Measurements from ENCODE around the gene SH2D4B. TPM values are rescaled to one million over a fixed set of nuclear protein-coding genes. Genes with fewer than 3 reads are reported as not detected.

SH2D4B gene
- total and polyA plus RNA-seq, 8 donors, result 0.03 to 0.18 TPM; not detected in 6

DNA sequence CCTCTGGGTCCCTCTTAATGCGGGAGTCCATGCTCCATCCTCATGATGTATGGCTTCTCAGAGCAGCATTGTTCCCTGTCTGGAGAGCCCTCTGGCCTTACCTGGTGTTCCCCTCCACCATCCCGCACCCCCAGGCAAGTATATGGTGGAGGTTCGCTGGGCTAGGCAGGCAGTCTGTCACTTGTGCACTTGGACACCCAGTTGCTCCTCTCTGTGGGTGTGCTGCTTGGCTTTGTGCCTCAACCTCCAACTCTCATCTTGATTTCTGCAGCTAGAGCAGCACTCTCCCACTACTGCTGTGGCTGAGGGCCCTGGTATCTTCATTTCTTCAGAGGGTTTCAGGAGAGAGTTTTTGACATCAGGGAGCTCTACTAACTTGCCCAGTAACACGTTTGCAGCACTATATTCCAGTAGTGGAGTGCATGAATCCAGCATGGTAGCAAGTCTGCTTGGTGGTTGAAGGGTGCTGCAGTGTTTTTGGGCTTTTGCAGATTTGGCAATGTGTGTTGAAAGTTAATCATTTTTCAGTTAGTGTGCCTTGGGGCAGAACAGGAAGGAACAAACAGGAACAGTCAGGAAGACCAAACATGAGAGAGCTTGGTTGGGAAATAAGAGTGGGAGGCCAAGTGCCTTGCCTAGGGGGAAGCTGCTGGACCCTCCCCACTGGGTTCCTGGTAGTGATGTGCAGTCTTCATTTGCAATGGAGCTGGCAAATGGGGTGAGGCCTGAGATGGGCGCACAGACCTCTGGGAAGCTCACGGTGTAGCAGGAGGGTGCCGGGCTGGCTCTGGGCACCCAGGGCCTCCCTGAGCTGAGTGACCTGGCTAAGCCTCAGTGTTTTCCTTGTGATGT lies 46.2 kb upstream of the SH2D4B start:
- intact Hi-C loops (cut with DNase I; ENCODE audit: low total_unique reads), result no loop called here
- Histone ChIP-seq H3K36me3 (peaks cover 14 to 42% (median 34%) of the 10 kb centered on the region in 4 donors), H3K9me3 (no peaks in the 10 kb centered on the region), H3K27ac (peak overlapping the region in 4 of 5 donors; percentile 21 to 77 (median 44)), H3K4me1 (peaks cover 60 to 99% (median 71%) of the 10 kb centered on the region in 4 donors), H3K4me3 (no peak overlapping the region), H3K27me3 (no peaks in the 10 kb centered on the region)
- 79 to 83% (median 81%) methylated on average over 7 of the region's 7 CpGs for WGBS, 5 donors
- peak in 1 of 2 donors; percentile 24 for DNase-seq
- TF ChIP-seq, protein P1, sequence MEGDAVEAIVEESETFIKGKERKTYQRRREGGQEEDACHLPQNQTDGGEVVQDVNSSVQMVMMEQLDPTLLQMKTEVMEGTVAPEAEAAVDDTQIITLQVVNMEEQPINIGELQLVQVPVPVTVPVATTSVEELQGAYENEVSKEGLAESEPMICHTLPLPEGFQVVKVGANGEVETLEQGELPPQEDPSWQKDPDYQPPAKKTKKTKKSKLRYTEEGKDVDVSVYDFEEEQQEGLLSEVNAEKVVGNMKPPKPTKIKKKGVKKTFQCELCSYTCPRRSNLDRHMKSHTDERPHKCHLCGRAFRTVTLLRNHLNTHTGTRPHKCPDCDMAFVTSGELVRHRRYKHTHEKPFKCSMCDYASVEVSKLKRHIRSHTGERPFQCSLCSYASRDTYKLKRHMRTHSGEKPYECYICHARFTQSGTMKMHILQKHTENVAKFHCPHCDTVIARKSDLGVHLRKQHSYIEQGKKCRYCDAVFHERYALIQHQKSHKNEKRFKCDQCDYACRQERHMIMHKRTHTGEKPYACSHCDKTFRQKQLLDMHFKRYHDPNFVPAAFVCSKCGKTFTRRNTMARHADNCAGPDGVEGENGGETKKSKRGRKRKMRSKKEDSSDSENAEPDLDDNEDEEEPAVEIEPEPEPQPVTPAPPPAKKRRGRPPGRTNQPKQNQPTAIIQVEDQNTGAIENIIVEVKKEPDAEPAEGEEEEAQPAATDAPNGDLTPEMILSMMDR (IDR thresholded peaks at IDR 0.05), result no peak
- TF ChIP-seq EP300 (IDR thresholded peaks at IDR 0.05) (no peak), POLR2A (IDR thresholded peaks at IDR 0.05) (no peak), POLR2AphosphoS5 (IDR thresholded peaks at IDR 0.05) (peak in 1 of 3 donors; percentile 6)

DNA sequence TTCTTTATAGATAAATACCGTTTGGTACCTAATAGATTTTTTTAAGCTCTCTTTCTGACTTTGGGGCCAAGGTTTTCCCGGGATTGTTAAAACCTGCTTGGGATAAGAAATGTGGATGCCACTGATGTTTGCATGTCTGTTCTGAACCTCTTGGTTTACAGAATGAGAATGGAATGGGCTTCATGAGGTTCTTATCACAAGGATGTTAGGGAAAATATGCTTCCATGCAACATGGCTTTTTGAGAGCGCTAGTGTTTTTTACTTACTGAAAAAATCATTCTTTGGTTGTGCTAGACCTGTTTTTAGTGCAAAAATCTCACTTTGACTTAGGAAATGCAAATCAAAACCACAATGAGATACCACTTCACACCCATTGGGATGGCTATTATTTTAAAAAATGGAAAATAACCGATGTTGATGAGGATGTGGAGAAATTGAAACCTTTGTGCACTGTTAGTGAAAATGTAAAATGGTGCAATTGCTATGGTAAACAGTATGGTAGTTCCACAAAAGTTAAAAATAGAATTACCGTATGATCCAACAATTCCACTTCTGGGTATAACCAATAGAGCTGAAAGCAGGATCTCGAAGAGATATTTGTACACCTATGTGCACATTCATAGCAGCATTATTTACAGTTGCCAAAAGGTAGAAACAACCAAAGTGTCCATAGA lies 44.7 kb upstream of the SH2D4B start:
- H3K27ac ChIP-seq, result peak overlapping the region in 4 of 5 donors; percentile 30 to 77 (median 50)
- H3K9me3 ChIP-seq, result no peaks in the 10 kb centered on the region
- intact Hi-C loops (cut with DNase I; ENCODE audit: low total_unique reads), result no loop called here

DNA sequence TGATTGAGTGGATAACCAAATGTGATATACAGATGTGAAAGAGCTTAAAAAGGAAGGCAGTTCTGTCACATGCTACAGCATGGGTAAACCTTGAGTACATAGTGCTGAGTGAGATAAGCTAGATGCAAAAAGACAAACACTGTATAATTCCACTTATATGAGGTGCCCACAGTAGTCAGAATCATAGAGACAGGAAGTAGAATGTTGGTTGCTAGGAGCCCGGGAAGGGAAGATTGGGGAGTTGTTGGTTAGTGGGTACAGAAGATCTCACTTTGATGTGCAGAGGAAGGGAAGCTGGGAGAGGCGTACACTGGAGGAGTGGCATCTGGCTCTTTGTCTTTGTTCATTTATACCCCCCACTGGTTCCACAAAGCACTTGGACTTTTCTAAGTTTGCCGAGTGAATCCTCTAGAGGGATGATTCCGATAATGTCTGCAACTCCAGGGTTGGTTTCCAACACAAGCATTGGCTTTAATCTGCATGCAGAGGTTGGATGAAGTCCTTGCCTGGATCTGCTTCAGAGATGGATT lies 44.1 kb upstream of the SH2D4B start:
- peak; percentile 20 to 53 for DNase-seq
- H3K27me3 ChIP-seq, result no peaks in the 10 kb centered on the region
- H3K36me3 ChIP-seq, result peaks cover 14 to 42% (median 34%) of the 10 kb centered on the region in 4 donors
- WGBS, 5 donors, result 28 to 31% (median 30%) methylated on average over 4 of the region's 4 CpGs
- no peaks in the 10 kb centered on the region for H3K9me3 ChIP-seq
- TF ChIP-seq POLR2A (IDR thresholded peaks at IDR 0.05), result no peak
- TF ChIP-seq, protein P1 (IDR thresholded peaks at IDR 0.05), result no peak
- no peak for TF ChIP-seq POLR2AphosphoS5 (IDR thresholded peaks at IDR 0.05)
- no peak for TF ChIP-seq EP300 (IDR thresholded peaks at IDR 0.05)
- no peak overlapping the region for H3K4me3 ChIP-seq
- peak overlapping the region in 4 of 5 donors; percentile 30 to 77 (median 50) for H3K27ac ChIP-seq
- peaks cover 67 to 99% (median 71%) of the 10 kb centered on the region in 4 donors for H3K4me1 ChIP-seq
- intact Hi-C loops (cut with DNase I; ENCODE audit: low total_unique reads), result no loop called here

More for the DNA sequence above, 44.7 kb upstream of the SH2D4B start:
- Histone ChIP-seq H3K36me3 (peaks cover 14 to 42% (median 34%) of the 10 kb centered on the region in 4 donors), H3K4me1 (peaks cover 62 to 99% (median 70%) of the 10 kb centered on the region in 4 donors), H3K4me3 (no peak overlapping the region), H3K27me3 (no peaks in the 10 kb centered on the region)
- WGBS, 5 donors, result 61 to 76% (median 71%) methylated on average over 6 of the region's 6 CpGs
- TF ChIP-seq, protein P1 (IDR thresholded peaks at IDR 0.05), result no peak
- no peak for TF ChIP-seq POLR2AphosphoS5 (IDR thresholded peaks at IDR 0.05)
- no peak for TF ChIP-seq POLR2A (IDR thresholded peaks at IDR 0.05)
- TF ChIP-seq EP300 (IDR thresholded peaks at IDR 0.05), result no peak
- DNase-seq, result no peak

DNA sequence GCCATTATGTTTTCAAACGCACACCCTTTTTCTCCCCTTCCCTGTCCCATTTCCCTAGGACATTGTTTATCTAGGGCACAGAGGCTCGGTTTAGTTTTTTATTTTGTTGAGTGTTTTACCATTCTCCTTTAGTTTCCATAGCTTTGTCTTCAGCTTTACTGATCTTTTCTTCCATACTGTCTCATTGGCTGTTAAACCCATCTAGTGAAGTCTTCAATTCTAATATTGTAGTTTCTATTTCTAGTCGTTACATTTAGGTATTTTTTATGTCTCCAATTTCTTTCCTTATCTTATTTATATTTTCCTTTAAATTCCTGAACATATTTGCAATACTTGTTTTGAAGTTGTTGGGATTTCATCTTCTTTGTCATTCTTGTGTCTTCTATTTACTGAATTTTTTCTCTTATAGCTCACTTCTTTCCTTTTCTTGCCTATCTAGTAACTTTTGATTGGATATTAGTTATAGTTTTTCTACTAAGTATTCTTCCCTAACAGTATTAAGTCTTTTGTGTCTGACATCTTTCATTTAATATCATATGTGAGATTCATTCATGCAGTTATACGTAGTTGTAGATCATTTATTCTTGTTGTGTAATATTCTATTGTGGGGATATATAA lies 41.0 kb upstream of the SH2D4B start:
- intact Hi-C loops (cut with DNase I; ENCODE audit: low total_unique reads), result no loop called here
- 89 to 96% (median 95%) methylated on average over 4 of the region's 4 CpGs for WGBS, 5 donors
- Histone ChIP-seq H3K4me1 (peaks cover 72 to 99% (median 85%) of the 10 kb centered on the region in 4 donors), H3K9me3 (no peaks in the 10 kb centered on the region), H3K36me3 (peaks cover 0 to 15% (median 8%) of the 10 kb centered on the region in 4 donors), H3K27me3 (no peaks in the 10 kb centered on the region), H3K27ac (peak overlapping the region in 4 of 5 donors; percentile 73 to 91 (median 84)), H3K4me3 (no peak overlapping the region)
- no peak for DNase-seq
- TF ChIP-seq EP300 (IDR thresholded peaks at IDR 0.05), result no peak
- TF ChIP-seq POLR2AphosphoS5 (IDR thresholded peaks at IDR 0.05), result no peak
- TF ChIP-seq, protein P1 (IDR thresholded peaks at IDR 0.05), result no peak
- TF ChIP-seq POLR2A (IDR thresholded peaks at IDR 0.05), result no peak
